GM18858 (cell line): ENCODE measurements around the gene E2F6.

Experiments used
- ATAC-seq: cut with Tn5 transposase; IDR thresholded peaks from one replicate; pipeline ENCODE4 v1.9.1; 2021; ENCODE audit not compliant: unreplicated experiment

E2F6 gene

DNA sequence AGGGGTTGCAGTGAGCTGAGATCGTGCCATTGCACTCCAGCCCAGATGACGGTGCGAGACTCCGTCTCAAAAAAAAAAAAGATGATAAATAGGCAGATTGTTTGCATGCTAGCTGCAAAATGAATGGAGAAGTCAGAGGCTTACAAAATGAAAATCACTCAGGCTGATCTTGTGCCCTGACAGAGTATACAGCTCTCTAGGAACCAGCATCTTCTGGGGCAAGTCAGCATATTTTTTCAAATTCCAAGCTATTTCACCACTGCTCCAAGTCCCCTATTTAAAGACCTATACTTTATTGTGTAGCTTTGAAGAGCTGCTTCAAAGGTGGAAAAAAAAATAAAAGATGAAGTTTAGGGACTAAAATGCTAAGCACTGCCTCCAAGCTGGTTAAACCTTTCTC, 6.1 kb downstream of the E2F6 start:
- ATAC-seq, result no peak

- no peak for ATAC-seq
These were observed 7.2 kb downstream of the E2F6 start for GRCh38 chr2:11458753-11459152.

DNA sequence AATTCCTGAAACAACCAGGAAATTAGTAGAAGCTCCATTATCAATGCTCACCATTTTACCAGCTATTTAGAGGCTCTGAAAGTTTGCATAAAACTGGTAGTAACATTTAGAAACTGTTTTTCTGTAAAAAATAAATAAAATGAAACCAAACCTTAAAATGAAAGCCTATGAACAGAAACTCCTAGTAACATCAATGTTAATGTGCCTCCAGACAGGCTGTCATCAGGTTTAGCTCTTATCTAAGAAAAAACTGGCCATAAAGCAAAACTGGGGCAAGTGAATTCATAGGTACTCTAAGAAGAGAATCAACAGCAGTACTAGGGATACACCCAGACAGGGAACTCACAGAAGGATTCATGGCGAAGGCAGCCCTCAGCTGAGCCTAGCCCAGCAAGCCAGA, 8.0 kb downstream of the E2F6 start:
- ATAC-seq, result no peak

DNA sequence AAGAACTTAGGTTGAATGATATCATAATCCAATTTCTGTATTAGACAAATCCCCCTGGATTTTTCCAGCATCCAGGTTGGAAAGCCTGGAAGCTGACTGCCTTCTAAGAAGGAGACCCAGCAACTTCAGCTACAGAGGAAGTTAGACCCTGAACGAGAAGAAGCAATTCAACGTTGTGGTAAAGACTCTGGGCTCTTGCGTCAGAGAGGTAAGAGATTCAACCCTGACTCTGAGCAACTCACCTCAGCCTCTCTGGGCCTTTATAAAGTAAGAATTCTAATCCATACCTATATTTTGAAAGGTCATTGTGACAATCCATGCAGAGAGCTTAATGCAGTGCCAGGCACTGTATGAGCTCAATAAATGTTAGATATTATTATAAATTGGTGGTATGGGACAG, 9.7 kb downstream of the E2F6 start:
- no peak for ATAC-seq

GRCh38 chr2:11454824-11455223, 11.1 kb downstream of the E2F6 start:
- no peak for ATAC-seq

- ATAC-seq, result no peak
These were observed 15.2 kb downstream of the E2F6 start for GRCh38 chr2:11450791-11451190.

- no peak for ATAC-seq
These were observed 19.2 kb downstream of the E2F6 start for GRCh38 chr2:11446733-11447248.

GRCh38 chr2:11444737-11445136, 21.2 kb downstream of the E2F6 start:
- ATAC-seq, result no peak

DNA sequence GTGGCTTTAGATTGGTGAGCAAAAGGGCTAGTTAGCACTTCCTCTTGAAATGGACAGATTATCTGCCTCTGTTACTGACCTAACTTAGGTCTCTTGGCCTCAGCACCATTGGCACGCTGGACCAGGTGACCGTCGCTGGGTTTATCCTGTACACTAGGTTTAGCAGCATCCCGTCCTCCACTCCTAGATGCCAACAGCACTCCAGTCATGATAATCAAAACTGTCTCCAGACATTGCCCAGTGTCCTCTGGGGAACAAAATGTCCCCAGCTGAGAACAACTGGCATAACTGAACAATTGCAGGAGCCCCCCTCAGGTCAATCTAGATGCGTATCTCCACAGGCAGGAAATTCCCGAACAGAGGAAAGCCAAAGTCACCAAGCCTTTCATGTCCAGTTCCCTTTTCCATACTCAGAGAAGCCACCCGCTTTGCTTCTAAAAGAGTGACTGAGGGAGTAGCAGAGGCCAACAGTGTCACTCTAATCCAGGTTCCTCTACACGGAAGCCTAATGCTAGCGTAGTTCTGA, 27.3 kb downstream of the E2F6 start:
- ATAC-seq, result no peak

GRCh38 chr2:11437602-11438001, 28.4 kb downstream of the E2F6 start:
- no peak for ATAC-seq

GRCh38 chr2:11435036-11435435, 30.9 kb downstream of the E2F6 start:
- ATAC-seq, result no peak

- ATAC-seq, result no peak
These were observed 31.5 kb downstream of the E2F6 start for GRCh38 chr2:11434443-11434842.

- ATAC-seq, result no peak
These were observed 32.1 kb downstream of the E2F6 start for GRCh38 chr2:11433822-11434221.

DNA sequence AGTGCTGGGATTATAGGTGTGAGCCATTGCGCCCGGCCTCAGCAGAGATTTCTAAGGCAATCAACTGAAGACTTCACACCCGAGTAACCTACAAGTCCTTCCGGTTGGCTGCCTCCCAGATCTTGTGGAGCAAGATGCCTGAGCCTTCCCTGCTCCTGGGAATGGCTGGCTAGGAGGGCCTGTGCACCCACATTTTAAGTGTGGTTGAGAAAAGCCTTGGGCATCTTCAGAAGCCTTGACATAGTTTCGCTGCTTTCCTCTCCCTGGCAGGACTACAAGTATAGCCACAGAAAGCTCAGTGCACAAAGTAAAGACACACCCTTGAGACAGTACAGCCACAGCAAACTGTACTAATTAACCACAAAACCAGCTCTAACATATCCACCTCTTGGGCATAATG, 35.2 kb downstream of the E2F6 start:
- ATAC-seq, result no peak

DNA sequence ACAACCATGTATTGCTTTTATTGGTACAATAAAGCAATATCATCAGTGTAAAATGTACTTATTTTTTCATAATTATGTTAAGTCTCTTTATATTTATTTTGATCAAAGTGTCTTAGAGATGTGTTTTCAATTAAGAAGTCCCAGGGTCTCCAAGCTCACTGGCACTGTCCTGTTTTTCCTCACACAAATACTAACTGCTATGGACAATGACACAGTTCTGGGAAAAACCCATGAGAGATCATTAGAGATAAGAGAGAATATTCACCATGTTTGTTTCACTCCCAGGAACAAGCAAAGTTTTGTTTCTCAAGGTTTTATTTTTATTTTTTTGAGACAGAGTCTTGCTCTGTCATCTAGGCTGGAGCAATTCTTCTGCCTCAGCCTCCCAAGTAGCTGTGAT, 38.7 kb downstream of the E2F6 start:
- ATAC-seq, result no peak

- ATAC-seq, result no peak
These were observed 43.0 kb downstream of the E2F6 start for GRCh38 chr2:11422901-11423435.

- ATAC-seq, result no peak
These were observed 43.5 kb downstream of the E2F6 start for GRCh38 chr2:11422491-11422865.

DNA sequence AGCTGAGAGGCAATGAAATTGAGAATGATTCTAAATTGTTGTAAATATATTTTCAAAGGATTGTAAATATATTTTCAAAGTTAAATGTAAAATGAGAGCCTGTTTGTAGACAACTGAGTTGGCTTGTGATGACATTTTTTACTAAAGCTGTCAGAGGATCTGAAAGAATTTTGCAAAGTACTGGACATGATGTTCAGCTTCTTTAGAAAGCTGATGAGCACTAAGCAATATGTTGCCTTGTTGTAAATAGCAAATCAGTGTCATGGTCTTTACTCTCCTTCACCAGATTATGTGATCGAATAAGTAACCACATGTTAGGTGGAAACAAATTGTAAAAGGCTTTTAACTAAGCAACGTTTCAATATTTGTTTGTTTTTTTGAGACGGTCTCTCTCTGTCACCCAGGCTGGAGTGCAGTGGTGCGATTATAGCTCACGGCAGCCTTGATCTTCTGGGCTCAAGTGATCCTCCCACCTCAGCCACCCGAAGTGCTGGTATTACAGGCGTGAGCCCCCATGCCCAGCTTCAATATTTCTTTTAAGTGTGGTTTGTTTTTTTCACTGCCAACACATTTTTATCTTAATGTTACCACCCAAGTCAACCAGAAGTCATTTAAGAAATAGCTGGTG, 44.0 kb downstream of the E2F6 start:
- ATAC-seq, result no peak

DNA sequence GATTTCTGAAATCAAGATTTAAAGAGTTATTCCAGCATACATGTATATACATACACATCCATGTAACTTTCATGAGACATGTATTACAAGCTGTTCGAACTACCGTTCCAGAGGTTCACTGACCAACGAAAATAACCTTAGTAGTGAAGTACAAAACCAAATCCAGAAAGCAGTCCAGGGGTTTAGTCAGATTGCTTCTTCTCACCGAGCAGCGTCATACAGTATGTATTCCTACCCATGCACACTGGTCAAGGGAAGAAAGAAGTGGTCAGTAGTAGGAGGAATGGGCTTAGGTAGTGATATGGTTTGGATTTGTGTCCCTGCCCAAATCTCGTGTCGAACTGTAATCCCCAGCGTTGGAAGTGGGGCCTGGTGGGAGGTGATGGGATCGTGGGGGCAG, 45.3 kb downstream of the E2F6 start:
- no peak for ATAC-seq

GRCh38 chr2:11420190-11420589, 45.8 kb downstream of the E2F6 start:
- ATAC-seq, result no peak

- no peak for ATAC-seq
These were observed 46.2 kb downstream of the E2F6 start for GRCh38 chr2:11419781-11420180.

DNA sequence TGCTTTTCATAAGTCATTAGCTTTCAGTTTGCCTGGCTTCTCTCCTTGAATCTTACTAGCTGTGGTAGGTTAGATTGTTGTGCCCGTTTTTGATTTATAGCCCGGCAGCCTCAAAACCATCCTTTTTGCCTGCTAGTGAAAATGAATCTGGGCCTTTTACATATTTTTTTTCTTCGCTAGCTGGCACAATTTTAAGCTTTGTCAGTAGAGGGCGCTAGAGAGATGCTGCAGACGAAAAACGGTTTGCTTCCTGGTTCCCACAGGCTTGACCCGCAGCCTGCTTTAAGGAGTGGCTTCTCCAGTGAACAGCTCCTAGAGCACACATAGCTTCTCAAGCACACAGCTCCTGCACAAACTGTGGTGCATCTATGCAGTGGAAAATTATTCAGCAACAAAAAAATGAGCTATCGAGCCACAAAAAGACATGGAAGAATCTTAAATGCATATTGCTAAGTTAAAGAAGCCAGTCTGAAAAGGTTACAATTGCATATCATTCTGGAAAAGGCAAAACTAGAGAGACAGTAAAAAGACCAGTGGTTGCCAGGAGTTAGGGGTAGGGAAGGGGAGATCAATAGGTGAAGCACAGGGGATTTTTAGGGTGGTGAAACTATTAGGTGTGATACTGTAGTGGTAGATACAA, 47.9 kb downstream of the E2F6 start:
- no peak for ATAC-seq
